Islet precursor cell (in vitro differentiated cells): Measurements from ENCODE around the gene POFUT2.

Source experiments
- DNase-seq: peaks from one replicate; pipeline ENCODE4 v3.0.0-alpha.2; 2018

POFUT2 gene

GRCh38 chr21:45281411-45282282, 6.0 kb downstream of the POFUT2 start:
- DNase-seq = peak; percentile 46

GRCh38 chr21:45280969-45281368, 6.7 kb downstream of the POFUT2 start:
- no peak for DNase-seq

- DNase-seq = no peak
Observed at GRCh38 chr21:45280178-45280821, 7.4 kb downstream of the POFUT2 start.

- DNase-seq = no peak
Observed at GRCh38 chr21:45279446-45280177, 8.1 kb downstream of the POFUT2 start.

- DNase-seq = peak; percentile 43
Observed at GRCh38 chr21:45278156-45278911, 9.4 kb downstream of the POFUT2 start.

- peak; percentile 52 for DNase-seq
Observed at GRCh38 chr21:45277101-45278045, 10.3 kb downstream of the POFUT2 start.

GRCh38 chr21:45276596-45276995, 11.1 kb downstream of the POFUT2 start:
- DNase-seq = peak; percentile 52

GRCh38 chr21:45270306-45270821, 17.3 kb downstream of the POFUT2 start:
- peak; percentile 52 for DNase-seq

GRCh38 chr21:45269861-45270260, 17.8 kb downstream of the POFUT2 start:
- DNase-seq = no peak

GRCh38 chr21:45267390-45267760, 20.3 kb downstream of the POFUT2 start:
- no peak for DNase-seq

GRCh38 chr21:45266518-45267389, 20.9 kb downstream of the POFUT2 start:
- DNase-seq = peak; percentile 52

GRCh38 chr21:45265721-45266517, 21.8 kb downstream of the POFUT2 start:
- no peak for DNase-seq

- peak; percentile 42 for DNase-seq
Observed at GRCh38 chr21:45264912-45265515, 22.7 kb downstream of the POFUT2 start.

- no peak for DNase-seq
Observed at GRCh38 chr21:45264146-45264911, 23.4 kb downstream of the POFUT2 start.

- DNase-seq = no peak
Observed at GRCh38 chr21:45263534-45263933, 24.2 kb downstream of the POFUT2 start.

- peak; percentile 43 for DNase-seq
Observed at GRCh38 chr21:45262616-45263015, 25.1 kb downstream of the POFUT2 start.

GRCh38 chr21:45262041-45262581, 25.6 kb downstream of the POFUT2 start:
- DNase-seq = peak; percentile 35

- no peak for DNase-seq
Observed at GRCh38 chr21:45261093-45261492, 26.6 kb downstream of the POFUT2 start.
